ENCODE data around the gene GRIK4. TPM values are rescaled to one million over a fixed set of nuclear protein-coding genes. Genes with fewer than 3 reads are reported as not detected.

The GRIK4 gene
- total and polyA plus RNA-seq, 2 of the 4 experiments (the other 2 are of a cell fraction), result 0.18 to 0.38 TPM

- Histone ChIP-seq H2BK20ac (ENCODE audit: low read depth, low read length) (no peak overlapping the region), H2BK15ac (ENCODE audit: low read depth, low read length) (no peak overlapping the region), H3K4ac (ENCODE audit: low read depth, low read length) (no peak overlapping the region), H3K4me3 (ENCODE audit: insufficient read depth, low read depth, low read length) (no peak overlapping the region), H3K27ac (ENCODE audit: insufficient read depth, low read length) (no peak overlapping the region), H2BK5ac (ENCODE audit: low read depth, low read length, poor library complexity, severe bottlenecking) (no peak overlapping the region), H3K4me1 (ENCODE audit: control insufficient read depth, insufficient read depth, low read length) (no peaks in the 10 kb centered on the region), H2AFZ (replicated peaks; ENCODE audit: low read length, poor library complexity) (no peak overlapping the region), H3K56ac (ENCODE audit: extremely low read depth, insufficient read depth, low read length) (no peak overlapping the region), H3K9me1 (ENCODE audit: insufficient read depth, low read length) (no peaks in the 10 kb centered on the region), H3K79me1 (ENCODE audit: low read depth in 1 of 2, low read length in 2 of 2) (no peaks in the 10 kb centered on the region), H3K27me3 (ENCODE audit: control insufficient read depth, insufficient read depth, low read length) (peaks cover 11% of the 10 kb centered on the region), H4K20me1 (ENCODE audit: insufficient read depth, low read length) (no peaks in the 10 kb centered on the region; the same call in 1 of the 2 replicates), H4K5ac (ENCODE audit: low read depth, low read length) (no peak overlapping the region), H3K18ac (ENCODE audit: low read depth, low read length) (no peak overlapping the region), H3K36me3 (ENCODE audit: control insufficient read depth, insufficient read depth, low read length) (no peaks in the 10 kb centered on the region), H3K4me2 (ENCODE audit: low read depth, low read length) (no peak overlapping the region), H2AK9ac (replicated peaks; ENCODE audit: low read depth, low read length, poor library complexity) (no peak overlapping the region), H4K8ac (ENCODE audit: low read depth in 2 of 2, low read length in 2 of 2) (no peak overlapping the region), H2BK120ac (ENCODE audit: low read depth, low read length) (no peak overlapping the region), H3K9me3 (ENCODE audit: control insufficient read depth, insufficient read depth, low read length) (no peaks in the 10 kb centered on the region), H3K23ac (ENCODE audit: low read depth, low read length) (no peak overlapping the region), H3K9ac (ENCODE audit: low read depth, low read length) (no peak overlapping the region), H4K91ac (ENCODE audit: insufficient read depth, low read depth, low read length) (no peak overlapping the region), H2AK5ac (ENCODE audit: low read depth, low read length) (no peak overlapping the region), H3K14ac (replicated peaks; ENCODE audit: low read depth, low read length) (no peak overlapping the region)
- ATAC-seq (ENCODE audit: low read depth) (no peak), DNase-seq (no peak)
- no TSS peak for BruUV-seq (replicated peaks)
- dilution Hi-C loops (cut with HindIII; ENCODE audit: low sequenced_read_pairs, unreplicated experiment), result no loop called here
- ChIA-PET POLR2A (ENCODE audit: unreplicated experiment) (no interaction called here), CTCF (no interaction called here)
- TF ChIP-seq CTCF (conservative IDR thresholded peaks at IDR 0.05; ENCODE audit: low read depth, low read length) (no peak), RCOR1 (IDR thresholded peaks at IDR 0.05; ENCODE audit: insufficient replicate concordance, low read length) (no peak), BHLHE40 (IDR thresholded peaks at IDR 0.05; ENCODE audit: low read depth, low read length) (no peak), NFE2L2 (IDR thresholded peaks at IDR 0.05; ENCODE audit: low read depth, low read length) (no peak), MXI1 (IDR thresholded peaks at IDR 0.05; ENCODE audit: borderline replicate concordance, low read depth, low read length) (no peak), RAD21 (IDR thresholded peaks at IDR 0.05; ENCODE audit: low read length) (no peak), POLR2A (IDR thresholded peaks at IDR 0.05; ENCODE audit: low read depth, low read length) (no peak)
- intact Hi-C loops (cut with micrococcal nuclease), result no loop called here
- in situ Hi-C loops (cut with MboI; ENCODE audit: low sequenced_read_pairs), result no loop called here
- no CpG with 5 or more reads among the region's 4 CpGs for WGBS, 2 experiments (ENCODE audit: extremely low coverage in 2 of 2, insufficient read length in 1 of 2)
Measured at GRCh38 chr11:120625565-120625964, 114.0 kb downstream of the GRIK4 start.
